ENCODE data around the gene NXPH4. TPM values are rescaled to one million over a fixed set of nuclear protein-coding genes. Genes with fewer than 3 reads are reported as not detected.

Gene NXPH4
- total RNA-seq, 1 experiment from 2014 or later, result 4.8 TPM

DNA sequence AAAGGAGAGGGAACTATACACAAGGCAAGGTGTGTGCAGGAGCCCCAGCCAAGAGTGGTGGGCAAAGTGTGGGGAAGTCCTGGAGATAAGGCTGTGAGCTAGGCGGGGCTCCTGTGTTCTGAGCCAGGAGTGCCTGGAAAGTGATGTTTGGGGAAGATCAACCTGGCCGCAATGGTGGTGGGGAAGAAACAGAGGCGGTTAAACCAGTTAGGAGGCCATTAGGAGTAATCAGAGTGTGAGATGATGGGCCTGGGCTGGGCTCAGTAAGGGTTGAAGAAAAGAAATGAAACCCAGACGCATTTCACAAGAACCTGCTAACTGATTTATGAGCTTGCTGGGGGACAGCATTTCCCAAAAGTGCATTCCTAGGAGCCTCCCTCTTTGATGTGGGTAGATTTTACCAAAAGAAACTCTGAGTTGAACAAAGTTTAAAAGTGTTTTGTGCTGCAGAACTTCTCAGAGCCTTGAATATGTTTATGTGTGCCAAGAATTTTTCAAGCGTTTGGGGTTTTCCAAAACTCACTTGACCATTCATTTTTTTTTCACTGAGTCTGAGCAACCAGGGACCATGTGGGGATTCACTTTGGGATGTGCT is 34.9 kb upstream of the NXPH4 start:
- intact Hi-C loops (cut with micrococcal nuclease; ENCODE audit: unreplicated experiment), result loop anchor here (2.0 to 10.0 kb wide), 3 partner anchors 57 to 427 kb away; partner anchors contain the start of genes PRIM1 and ZBTB39
- ChIA-PET CTCF (interaction anchor here (0.6 to 0.7 kb wide), 3 partner anchors 40 to 424 kb away, joined by 3 to 12 read pairs (median 4); no protein-coding TSS in a partner anchor), POLR2A (ENCODE audit: low non-redundant PET) (no interaction called here)
- Histone ChIP-seq H3K27ac (ENCODE audit: low read depth, low read length, poor library complexity, severe bottlenecking) (no peak overlapping the region), H3K4me3 (ENCODE audit: low read depth, low read length, poor library complexity, severe bottlenecking) (no peak overlapping the region), H3K4me1 (ENCODE audit: insufficient read depth, low read length, poor library complexity, severe bottlenecking) (no peaks in the 10 kb centered on the region), H3K9me3 (ENCODE audit: low read depth, low read length, poor library complexity, severe bottlenecking) (no peaks in the 10 kb centered on the region), H3K27me3 (replicated peaks; ENCODE audit: insufficient read depth, low read depth, low read length, poor library complexity) (no peaks in the 10 kb centered on the region), H3K36me3 (ENCODE audit: insufficient read depth, low read length, poor library complexity, severe bottlenecking) (peaks cover 11% of the 10 kb centered on the region)
- TF ChIP-seq EZH2 (IDR thresholded peaks at IDR 0.05; ENCODE audit: borderline replicate concordance, low read depth, low read length, poor library complexity, severe bottlenecking), result no peak
- TF ChIP-seq, protein P1, sequence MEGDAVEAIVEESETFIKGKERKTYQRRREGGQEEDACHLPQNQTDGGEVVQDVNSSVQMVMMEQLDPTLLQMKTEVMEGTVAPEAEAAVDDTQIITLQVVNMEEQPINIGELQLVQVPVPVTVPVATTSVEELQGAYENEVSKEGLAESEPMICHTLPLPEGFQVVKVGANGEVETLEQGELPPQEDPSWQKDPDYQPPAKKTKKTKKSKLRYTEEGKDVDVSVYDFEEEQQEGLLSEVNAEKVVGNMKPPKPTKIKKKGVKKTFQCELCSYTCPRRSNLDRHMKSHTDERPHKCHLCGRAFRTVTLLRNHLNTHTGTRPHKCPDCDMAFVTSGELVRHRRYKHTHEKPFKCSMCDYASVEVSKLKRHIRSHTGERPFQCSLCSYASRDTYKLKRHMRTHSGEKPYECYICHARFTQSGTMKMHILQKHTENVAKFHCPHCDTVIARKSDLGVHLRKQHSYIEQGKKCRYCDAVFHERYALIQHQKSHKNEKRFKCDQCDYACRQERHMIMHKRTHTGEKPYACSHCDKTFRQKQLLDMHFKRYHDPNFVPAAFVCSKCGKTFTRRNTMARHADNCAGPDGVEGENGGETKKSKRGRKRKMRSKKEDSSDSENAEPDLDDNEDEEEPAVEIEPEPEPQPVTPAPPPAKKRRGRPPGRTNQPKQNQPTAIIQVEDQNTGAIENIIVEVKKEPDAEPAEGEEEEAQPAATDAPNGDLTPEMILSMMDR (conservative IDR thresholded peaks at IDR 0.05; ENCODE audit: low read depth, low read length), result no peak
- no peak for DNase-seq (ENCODE audit: low spot score)
- no TSS peak for BruUV-seq (replicated peaks)

DNA sequence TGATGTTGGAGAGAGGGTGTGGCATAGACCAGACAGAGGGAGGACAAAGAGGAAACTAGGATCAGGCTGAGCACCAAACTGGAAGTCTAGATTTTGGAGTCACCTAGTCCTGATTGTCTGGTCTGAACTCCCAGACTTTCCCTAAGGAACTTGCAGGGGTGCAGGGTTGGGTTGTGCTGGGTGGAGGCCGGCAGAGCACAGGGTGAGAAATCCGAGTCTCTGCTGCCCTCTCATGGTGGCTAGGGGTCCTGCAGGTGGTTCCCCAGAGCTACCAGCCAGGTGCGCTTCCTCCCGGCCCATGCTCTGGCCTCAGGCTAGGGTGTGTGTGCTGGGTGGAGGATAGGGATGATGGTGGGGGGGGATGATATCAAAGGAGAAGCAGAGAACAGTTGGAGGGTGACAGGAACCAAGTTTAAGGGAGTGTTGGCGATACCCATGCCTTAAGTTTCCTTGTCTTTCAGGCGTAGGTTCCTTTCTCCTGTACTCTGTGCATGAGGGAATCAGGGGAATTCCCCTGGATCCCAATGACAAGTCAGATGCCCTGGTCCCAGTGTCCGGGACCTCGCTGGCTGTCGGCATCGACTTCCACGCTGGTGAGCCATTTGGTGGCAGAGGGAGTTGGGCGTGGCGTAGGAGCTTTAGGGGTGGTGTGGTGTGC is 33.5 kb upstream of the NXPH4 start:
- H3K27me3 ChIP-seq (replicated peaks; ENCODE audit: insufficient read depth, low read depth, low read length, poor library complexity), result no peaks in the 10 kb centered on the region
- H3K27ac ChIP-seq (ENCODE audit: low read depth, low read length, poor library complexity, severe bottlenecking), result no peak overlapping the region
- no peaks in the 10 kb centered on the region for H3K4me1 ChIP-seq (ENCODE audit: insufficient read depth, low read length, poor library complexity, severe bottlenecking)
- BruUV-seq (replicated peaks), result no TSS peak
- TF ChIP-seq, protein P1 (conservative IDR thresholded peaks at IDR 0.05; ENCODE audit: low read depth, low read length), result peak; percentile 91
- TF ChIP-seq EZH2 (IDR thresholded peaks at IDR 0.05; ENCODE audit: borderline replicate concordance, low read depth, low read length, poor library complexity, severe bottlenecking), result no peak
- H3K36me3 ChIP-seq (ENCODE audit: insufficient read depth, low read length, poor library complexity, severe bottlenecking), result peaks cover 11% of the 10 kb centered on the region
- intact Hi-C loops (cut with micrococcal nuclease; ENCODE audit: unreplicated experiment), result loop anchor here (2.0 to 10.0 kb wide), 3 partner anchors 58 to 428 kb away; partner anchors contain the start of genes PRIM1 and ZBTB39
- no peaks in the 10 kb centered on the region for H3K9me3 ChIP-seq (ENCODE audit: low read depth, low read length, poor library complexity, severe bottlenecking)
- H3K4me3 ChIP-seq (ENCODE audit: low read depth, low read length, poor library complexity, severe bottlenecking), result no peak overlapping the region
- POLR2A ChIA-PET (ENCODE audit: low non-redundant PET), result interaction anchor here (0.7 kb wide), 1 partner anchor 123 kb away, joined by 3 read pairs; no protein-coding TSS in a partner anchor
- DNase-seq (ENCODE audit: low spot score), result peak; percentile 79
- CTCF ChIA-PET, result interaction anchor here (0.6 to 1.4 kb wide), 9 partner anchors 10 to 114 kb away, joined by 3 to 8 read pairs (median 4); partner anchors contain the start of gene STAT6

DNA sequence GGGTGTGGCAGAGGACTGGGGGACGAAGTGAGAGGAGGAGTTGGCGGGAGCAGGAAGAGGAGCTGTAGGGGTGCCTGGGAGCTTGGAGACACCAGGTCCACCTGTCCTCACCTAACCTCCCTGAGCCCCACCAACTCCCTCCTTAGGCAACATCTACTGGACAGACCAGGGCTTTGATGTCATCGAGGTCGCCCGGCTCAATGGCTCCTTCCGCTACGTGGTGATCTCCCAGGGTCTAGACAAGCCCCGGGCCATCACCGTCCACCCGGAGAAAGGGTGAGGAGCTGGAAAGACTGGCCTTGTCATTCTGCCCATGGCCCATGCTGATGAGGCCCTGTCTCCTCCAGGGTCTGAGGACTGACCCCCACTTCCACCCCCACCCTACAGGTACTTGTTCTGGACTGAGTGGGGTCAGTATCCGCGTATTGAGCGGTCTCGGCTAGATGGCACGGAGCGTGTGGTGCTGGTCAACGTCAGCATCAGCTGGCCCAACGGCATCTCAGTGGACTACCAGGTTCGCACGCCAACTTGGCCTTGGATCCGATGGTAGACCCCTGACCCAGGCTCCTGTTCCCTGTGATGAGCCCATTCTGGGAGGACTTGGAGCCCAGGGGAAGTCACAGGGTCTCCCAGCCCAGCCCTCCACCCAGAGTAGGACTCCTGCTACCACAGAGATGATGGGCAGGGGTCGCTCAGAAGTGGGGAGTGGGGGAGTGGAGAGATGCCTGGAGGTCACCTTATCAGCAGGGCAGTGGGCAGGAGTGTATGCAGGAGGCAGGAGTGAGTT is 32.5 kb upstream of the NXPH4 start:
- Histone ChIP-seq H3K9me3 (ENCODE audit: low read depth, low read length, poor library complexity, severe bottlenecking) (no peaks in the 10 kb centered on the region), H3K4me3 (ENCODE audit: low read depth, low read length, poor library complexity, severe bottlenecking) (no peak overlapping the region), H3K4me1 (ENCODE audit: insufficient read depth, low read length, poor library complexity, severe bottlenecking) (no peaks in the 10 kb centered on the region), H3K27ac (ENCODE audit: low read depth, low read length, poor library complexity, severe bottlenecking) (no peak overlapping the region), H3K36me3 (ENCODE audit: insufficient read depth, low read length, poor library complexity, severe bottlenecking) (peaks cover 11% of the 10 kb centered on the region), H3K27me3 (replicated peaks; ENCODE audit: insufficient read depth, low read depth, low read length, poor library complexity) (no peaks in the 10 kb centered on the region)
- no peak for TF ChIP-seq EZH2 (IDR thresholded peaks at IDR 0.05; ENCODE audit: borderline replicate concordance, low read depth, low read length, poor library complexity, severe bottlenecking)
- TF ChIP-seq, protein P1 (conservative IDR thresholded peaks at IDR 0.05; ENCODE audit: low read depth, low read length), result no peak
- no peak for DNase-seq (ENCODE audit: low spot score)
- ChIA-PET CTCF (interaction anchor here (1.4 kb wide), 1 partner anchor 73 kb away, joined by 5 read pairs; the partner anchor contains the start of gene STAT6), POLR2A (ENCODE audit: low non-redundant PET) (no interaction called here)
- no TSS peak for BruUV-seq (replicated peaks)
- intact Hi-C loops (cut with micrococcal nuclease; ENCODE audit: unreplicated experiment), result loop anchor here (2.0 to 10.0 kb wide), 3 partner anchors 59 to 429 kb away; partner anchors contain the start of genes PRIM1 and ZBTB39

All from A673 (cell line).